Umbilical cord (tissue), 2 donors: Measurements from ENCODE around the gene TPR. TPM values are rescaled to one million over a fixed set of nuclear protein-coding genes. Genes with fewer than 3 reads are reported as not detected.

ENCODE experiments used
- DNase-seq: peaks from one replicate; pipeline ENCODE4 v3.0.0-alpha.2; 2015; ENCODE audit warnings: low spot score
- total RNA-seq: library from RNA; depleted of rRNA; stranded (reverse); fragments of >200 nt; gene quantifications from one replicate; pipeline ENCODE4 v1.2.3, GENCODE V29; 2014; ENCODE audit warnings: low replicate concordance; ENCODE audit not compliant: insufficient read depth

Gene TPR
- total RNA-seq, 1 donor from 2014 or later = 61.4 TPM

GRCh38 chr1:186289943-186290545 is 85.0 kb downstream of the TPR start:
- no peak for DNase-seq

- DNase-seq = no peak
These were observed 88.3 kb downstream of the TPR start for GRCh38 chr1:186286615-186287315.

- DNase-seq = peak; percentile 13
These were observed 91.7 kb downstream of the TPR start for GRCh38 chr1:186283374-186283773.

GRCh38 chr1:186282466-186282865 is 92.6 kb downstream of the TPR start:
- DNase-seq = no peak

- DNase-seq = no peak
These were observed 99.2 kb downstream of the TPR start for GRCh38 chr1:186275822-186276221.

- no peak for DNase-seq
These were observed 102.6 kb downstream of the TPR start for GRCh38 chr1:186272486-186272885.

GRCh38 chr1:186271032-186271431 is 104.0 kb downstream of the TPR start:
- no peak for DNase-seq

Other genes with a start within 250 kb of the TPR start
- gene PRG4, start 79.0 kb downstream of the TPR start, total RNA-seq = 0.72 TPM
- 57.5 TPM for gene ODR4, start 585 bp upstream of the TPR start, total RNA-seq
- gene PDC, start 85.9 kb upstream of the TPR start, total RNA-seq = 14.2 TPM